ENCODE data around the gene NOG. TPM values are rescaled to one million over a fixed set of nuclear protein-coding genes. Genes with fewer than 3 reads are reported as not detected.

Gene NOG
- total RNA-seq, 1 experiment from 2014 or later = 0.15 TPM

DNA sequence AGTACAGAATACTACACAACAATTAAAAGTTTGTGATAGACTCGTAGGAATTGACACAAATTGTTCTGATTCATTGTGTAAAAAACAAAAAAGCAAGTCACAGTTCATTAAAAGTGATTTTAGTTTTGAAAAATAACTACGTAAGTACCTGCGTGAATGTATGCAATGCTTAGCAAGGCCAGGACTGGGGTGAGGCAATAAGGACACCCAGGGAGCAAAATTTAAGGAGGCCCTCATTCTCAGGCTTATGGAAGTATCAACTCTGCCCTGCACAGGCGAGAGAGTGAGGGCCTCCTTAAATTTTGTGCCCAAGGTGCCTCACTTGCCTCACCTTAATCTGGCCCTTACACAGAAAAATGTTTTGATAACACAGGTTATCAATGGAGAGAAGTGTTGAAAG, 31.4 kb downstream of the NOG start:
- no peaks in the 10 kb centered on the region for H3K36me3 ChIP-seq (ENCODE audit: insufficient read depth, low read length, poor library complexity, severe bottlenecking)
- no peak overlapping the region for H3K4me3 ChIP-seq (ENCODE audit: low read depth, low read length, poor library complexity, severe bottlenecking)
- DNase-seq (ENCODE audit: low spot score) = no peak
- ChIA-PET CTCF (no interaction called here), POLR2A (ENCODE audit: low non-redundant PET) (no interaction called here)
- TF ChIP-seq, protein P1, sequence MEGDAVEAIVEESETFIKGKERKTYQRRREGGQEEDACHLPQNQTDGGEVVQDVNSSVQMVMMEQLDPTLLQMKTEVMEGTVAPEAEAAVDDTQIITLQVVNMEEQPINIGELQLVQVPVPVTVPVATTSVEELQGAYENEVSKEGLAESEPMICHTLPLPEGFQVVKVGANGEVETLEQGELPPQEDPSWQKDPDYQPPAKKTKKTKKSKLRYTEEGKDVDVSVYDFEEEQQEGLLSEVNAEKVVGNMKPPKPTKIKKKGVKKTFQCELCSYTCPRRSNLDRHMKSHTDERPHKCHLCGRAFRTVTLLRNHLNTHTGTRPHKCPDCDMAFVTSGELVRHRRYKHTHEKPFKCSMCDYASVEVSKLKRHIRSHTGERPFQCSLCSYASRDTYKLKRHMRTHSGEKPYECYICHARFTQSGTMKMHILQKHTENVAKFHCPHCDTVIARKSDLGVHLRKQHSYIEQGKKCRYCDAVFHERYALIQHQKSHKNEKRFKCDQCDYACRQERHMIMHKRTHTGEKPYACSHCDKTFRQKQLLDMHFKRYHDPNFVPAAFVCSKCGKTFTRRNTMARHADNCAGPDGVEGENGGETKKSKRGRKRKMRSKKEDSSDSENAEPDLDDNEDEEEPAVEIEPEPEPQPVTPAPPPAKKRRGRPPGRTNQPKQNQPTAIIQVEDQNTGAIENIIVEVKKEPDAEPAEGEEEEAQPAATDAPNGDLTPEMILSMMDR (conservative IDR thresholded peaks at IDR 0.05; ENCODE audit: low read depth, low read length) = no peak
- no peak for TF ChIP-seq EZH2 (IDR thresholded peaks at IDR 0.05; ENCODE audit: borderline replicate concordance, low read depth, low read length, poor library complexity, severe bottlenecking)
- no peak overlapping the region for H3K27ac ChIP-seq (ENCODE audit: low read depth, low read length, poor library complexity, severe bottlenecking)
- H3K9me3 ChIP-seq (ENCODE audit: low read depth, low read length, poor library complexity, severe bottlenecking) = no peaks in the 10 kb centered on the region
- intact Hi-C loops (cut with micrococcal nuclease; ENCODE audit: unreplicated experiment) = no loop called here
- no peaks in the 10 kb centered on the region for H3K27me3 ChIP-seq (replicated peaks; ENCODE audit: insufficient read depth, low read depth, low read length, poor library complexity)
- no TSS peak for BruUV-seq (replicated peaks)
- H3K4me1 ChIP-seq (ENCODE audit: insufficient read depth, low read length, poor library complexity, severe bottlenecking) = no peaks in the 10 kb centered on the region

- no TSS peak for BruUV-seq (replicated peaks)
- Histone ChIP-seq H3K36me3 (ENCODE audit: insufficient read depth, low read length, poor library complexity, severe bottlenecking) (no peaks in the 10 kb centered on the region), H3K9me3 (ENCODE audit: low read depth, low read length, poor library complexity, severe bottlenecking) (no peaks in the 10 kb centered on the region), H3K4me1 (ENCODE audit: insufficient read depth, low read length, poor library complexity, severe bottlenecking) (no peaks in the 10 kb centered on the region), H3K4me3 (ENCODE audit: low read depth, low read length, poor library complexity, severe bottlenecking) (no peak overlapping the region), H3K27me3 (replicated peaks; ENCODE audit: insufficient read depth, low read depth, low read length, poor library complexity) (no peaks in the 10 kb centered on the region), H3K27ac (ENCODE audit: low read depth, low read length, poor library complexity, severe bottlenecking) (no peak overlapping the region)
- intact Hi-C loops (cut with micrococcal nuclease; ENCODE audit: unreplicated experiment) = no loop called here
- CTCF ChIA-PET = no interaction called here
- TF ChIP-seq EZH2 (IDR thresholded peaks at IDR 0.05; ENCODE audit: borderline replicate concordance, low read depth, low read length, poor library complexity, severe bottlenecking) = no peak
- TF ChIP-seq, protein P1 (conservative IDR thresholded peaks at IDR 0.05; ENCODE audit: low read depth, low read length) = peak; percentile 42
- POLR2A ChIA-PET (ENCODE audit: low non-redundant PET) = no interaction called here
- DNase-seq (ENCODE audit: low spot score) = peak; percentile 30
Measured at GRCh38 chr17:56629531-56630075, 36.1 kb downstream of the NOG start.

DNA sequence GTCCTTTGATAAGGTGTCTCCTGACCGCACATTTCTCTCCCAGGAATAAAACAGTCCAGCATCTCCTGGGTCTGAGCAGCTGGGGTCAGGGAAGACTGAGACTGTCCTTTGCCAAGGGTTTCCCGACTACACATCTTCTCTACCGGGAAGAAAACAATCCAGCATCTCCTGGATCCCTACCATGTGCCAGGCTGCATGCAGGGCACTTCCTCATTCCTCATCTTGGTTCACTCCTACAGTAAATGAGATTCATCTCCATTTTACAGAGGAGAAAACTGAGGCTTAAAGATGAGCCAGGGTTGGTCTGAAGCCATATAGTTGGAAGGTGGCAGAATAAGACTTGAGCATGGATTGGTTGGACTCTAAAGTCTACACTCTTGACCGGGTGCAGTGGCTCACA, 36.7 kb downstream of the NOG start:
- DNase-seq (ENCODE audit: low spot score) = no peak
- Histone ChIP-seq H3K4me3 (ENCODE audit: low read depth, low read length, poor library complexity, severe bottlenecking) (no peak overlapping the region), H3K36me3 (ENCODE audit: insufficient read depth, low read length, poor library complexity, severe bottlenecking) (no peaks in the 10 kb centered on the region), H3K27ac (ENCODE audit: low read depth, low read length, poor library complexity, severe bottlenecking) (no peak overlapping the region), H3K4me1 (ENCODE audit: insufficient read depth, low read length, poor library complexity, severe bottlenecking) (no peaks in the 10 kb centered on the region), H3K9me3 (ENCODE audit: low read depth, low read length, poor library complexity, severe bottlenecking) (no peaks in the 10 kb centered on the region), H3K27me3 (replicated peaks; ENCODE audit: insufficient read depth, low read depth, low read length, poor library complexity) (no peaks in the 10 kb centered on the region)
- ChIA-PET CTCF (no interaction called here), POLR2A (ENCODE audit: low non-redundant PET) (no interaction called here)
- intact Hi-C loops (cut with micrococcal nuclease; ENCODE audit: unreplicated experiment) = no loop called here
- TF ChIP-seq, protein P1 (conservative IDR thresholded peaks at IDR 0.05; ENCODE audit: low read depth, low read length) = no peak
- TF ChIP-seq EZH2 (IDR thresholded peaks at IDR 0.05; ENCODE audit: borderline replicate concordance, low read depth, low read length, poor library complexity, severe bottlenecking) = no peak
- BruUV-seq (replicated peaks) = no TSS peak

Data from A673 (cell line).